Rectal smooth muscle tissue (tissue), 1 donor: ENCODE results near the gene MAGT1.

Source experiments
- H3K27ac ChIP-seq: one replicate; pipeline ENCODE4 v1.7.0; 2013; ENCODE audit warnings: low read depth, low read length, inconsistent platforms
- H3K27me3 ChIP-seq: one replicate; pipeline ENCODE4 v1.7.0; 2013; ENCODE audit warnings: low read length; ENCODE audit not compliant: control insufficient read depth, insufficient read depth
- H3K36me3 ChIP-seq: one replicate; pipeline ENCODE4 v1.7.0; 2013; ENCODE audit warnings: low read length; ENCODE audit not compliant: control insufficient read depth, insufficient read depth
- H3K4me1 ChIP-seq: one replicate; pipeline ENCODE4 v1.7.0; 2013; ENCODE audit warnings: low read length; ENCODE audit not compliant: control insufficient read depth, insufficient read depth
- H3K4me3 ChIP-seq: one replicate; pipeline ENCODE4 v1.7.0; 2013; ENCODE audit warnings: low read length
- H3K9ac ChIP-seq: one replicate; pipeline ENCODE4 v1.7.0; 2013; ENCODE audit warnings: low read length

Gene MAGT1

DNA sequence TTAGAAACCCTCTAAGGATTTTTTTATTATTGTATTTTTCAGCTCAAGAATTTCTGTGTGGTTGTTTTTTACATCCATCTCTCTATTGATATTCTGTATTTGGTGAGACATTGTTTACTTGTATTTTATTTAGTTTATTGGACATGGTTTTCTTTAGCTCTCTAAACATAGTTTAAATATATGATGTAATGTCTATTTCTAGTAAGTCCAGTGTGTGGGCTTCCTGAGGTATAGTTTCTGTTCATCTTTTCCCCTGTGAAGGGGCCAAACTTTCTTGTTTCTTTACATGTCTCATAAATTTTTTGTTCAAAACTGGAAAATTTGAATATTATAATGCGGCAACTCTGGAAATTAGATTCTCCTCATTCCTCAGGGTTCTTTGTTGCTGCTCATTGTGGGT, 81.0 kb downstream of the MAGT1 start:
- Histone ChIP-seq H3K36me3 (no peaks in the 10 kb centered on the region), H3K4me3 (no peak overlapping the region), H3K4me1 (no peaks in the 10 kb centered on the region), H3K27me3 (no peaks in the 10 kb centered on the region), H3K9ac (no peak overlapping the region), H3K27ac (no peak overlapping the region)

DNA sequence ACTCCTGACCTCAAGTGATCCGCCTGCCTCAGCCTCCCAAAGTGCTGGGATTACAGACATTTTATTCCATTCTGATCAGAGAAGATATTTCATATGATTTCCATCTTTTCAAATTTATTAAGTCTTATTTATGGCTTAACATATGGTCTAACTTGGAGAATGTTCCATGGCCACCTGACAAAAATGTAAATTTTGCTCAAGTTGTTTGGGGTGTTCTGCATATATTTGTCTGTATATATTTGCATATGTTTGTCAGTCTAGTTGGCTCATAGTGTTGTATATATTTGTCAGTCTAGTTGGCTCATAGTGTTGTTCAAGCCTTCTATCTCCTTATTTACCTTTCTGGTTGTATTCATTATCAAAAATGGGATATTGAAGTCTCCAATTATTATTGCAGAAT, 93.0 kb downstream of the MAGT1 start:
- H3K27me3 ChIP-seq: no peaks in the 10 kb centered on the region
- no peak overlapping the region for H3K4me3 ChIP-seq
- H3K4me1 ChIP-seq: no peaks in the 10 kb centered on the region
- H3K9ac ChIP-seq: no peak overlapping the region
- H3K36me3 ChIP-seq: no peaks in the 10 kb centered on the region
- H3K27ac ChIP-seq: no peak overlapping the region

DNA sequence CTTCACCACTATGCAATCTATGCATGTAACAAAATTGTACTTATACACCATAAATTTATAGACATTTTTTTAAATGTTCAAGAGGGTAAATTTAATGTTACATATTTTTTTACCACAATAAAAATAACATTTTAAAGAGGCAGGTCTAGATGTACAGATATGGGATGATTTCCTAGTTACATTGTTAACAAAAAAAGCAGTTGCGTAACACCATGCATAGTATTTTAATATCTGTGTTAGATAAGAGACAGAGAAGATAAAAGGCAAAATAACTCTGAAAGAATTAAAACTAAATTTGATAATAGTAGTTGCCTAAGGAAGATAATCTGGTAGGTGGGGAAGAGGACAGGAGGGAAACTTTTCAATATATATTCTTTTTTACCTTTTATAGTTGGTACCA, 100.1 kb downstream of the MAGT1 start:
- H3K27ac ChIP-seq: no peak overlapping the region
- no peaks in the 10 kb centered on the region for H3K4me1 ChIP-seq
- no peak overlapping the region for H3K9ac ChIP-seq
- no peaks in the 10 kb centered on the region for H3K27me3 ChIP-seq
- H3K4me3 ChIP-seq: no peak overlapping the region
- H3K36me3 ChIP-seq: no peaks in the 10 kb centered on the region

DNA sequence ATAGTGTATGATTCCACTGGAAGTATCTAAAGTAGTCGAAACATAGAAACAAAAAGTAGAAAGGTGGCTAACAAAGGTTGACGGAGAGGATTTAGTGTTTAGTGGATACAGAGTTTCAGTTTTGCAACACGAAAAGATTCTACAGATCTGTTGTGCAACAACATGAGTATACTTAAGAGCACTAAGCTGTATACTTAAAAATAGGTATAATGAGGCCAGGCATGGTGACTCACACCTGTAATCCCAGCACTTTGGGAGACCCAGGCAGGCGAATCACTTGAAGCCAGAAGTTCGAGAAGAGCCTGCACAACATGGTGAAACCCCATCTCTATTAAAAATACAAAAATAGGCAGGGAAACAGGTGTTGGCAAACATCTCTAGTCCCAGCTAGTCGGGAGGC, 101.3 kb downstream of the MAGT1 start:
- no peak overlapping the region for H3K9ac ChIP-seq
- no peak overlapping the region for H3K4me3 ChIP-seq
- no peaks in the 10 kb centered on the region for H3K4me1 ChIP-seq
- H3K27me3 ChIP-seq: no peaks in the 10 kb centered on the region
- H3K36me3 ChIP-seq: no peaks in the 10 kb centered on the region
- no peak overlapping the region for H3K27ac ChIP-seq

DNA sequence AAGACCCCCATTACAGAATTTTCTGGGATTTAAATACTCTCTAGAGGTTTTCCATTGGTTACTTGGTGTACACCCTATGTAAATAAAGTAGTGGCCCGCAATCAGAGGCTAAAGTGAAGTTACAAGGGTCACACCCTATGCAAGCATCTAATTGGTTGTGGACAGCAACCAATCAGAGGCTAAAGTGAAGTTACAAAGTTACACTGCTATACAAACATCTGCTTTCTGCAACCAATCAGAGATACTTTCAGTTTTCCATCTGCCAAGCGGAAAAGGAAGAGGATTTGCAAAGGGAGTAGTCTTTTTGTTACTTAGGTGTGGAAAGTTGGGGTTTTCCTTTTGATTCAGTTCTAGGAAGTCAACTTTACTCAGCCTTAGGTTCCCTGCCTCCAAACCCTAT, 107.2 kb downstream of the MAGT1 start:
- H3K27me3 ChIP-seq: no peaks in the 10 kb centered on the region
- peak overlapping the region; percentile 9 for H3K4me3 ChIP-seq
- no peak overlapping the region for H3K9ac ChIP-seq
- no peaks in the 10 kb centered on the region for H3K36me3 ChIP-seq
- no peaks in the 10 kb centered on the region for H3K4me1 ChIP-seq
- H3K27ac ChIP-seq: no peak overlapping the region

DNA sequence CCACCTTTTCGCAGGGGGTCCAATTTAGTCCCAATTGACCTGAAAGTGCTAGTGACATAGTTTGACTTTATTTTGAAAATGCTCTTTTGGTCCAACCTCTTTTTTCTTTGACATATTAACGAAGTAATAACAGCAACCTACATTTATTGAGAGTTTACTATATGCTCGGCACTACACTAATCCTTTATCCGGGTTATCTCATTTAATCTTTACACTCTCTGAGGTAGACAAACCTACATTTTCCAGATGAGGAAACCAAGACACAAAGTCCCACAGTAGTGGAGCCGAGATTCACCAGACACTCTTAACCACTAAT, 108.9 kb downstream of the MAGT1 start:
- no peaks in the 10 kb centered on the region for H3K36me3 ChIP-seq
- no peak overlapping the region for H3K9ac ChIP-seq
- peak overlapping the region; percentile 72 for H3K4me3 ChIP-seq
- H3K27ac ChIP-seq: peak overlapping the region; percentile 82
- H3K4me1 ChIP-seq: no peaks in the 10 kb centered on the region
- no peaks in the 10 kb centered on the region for H3K27me3 ChIP-seq

DNA sequence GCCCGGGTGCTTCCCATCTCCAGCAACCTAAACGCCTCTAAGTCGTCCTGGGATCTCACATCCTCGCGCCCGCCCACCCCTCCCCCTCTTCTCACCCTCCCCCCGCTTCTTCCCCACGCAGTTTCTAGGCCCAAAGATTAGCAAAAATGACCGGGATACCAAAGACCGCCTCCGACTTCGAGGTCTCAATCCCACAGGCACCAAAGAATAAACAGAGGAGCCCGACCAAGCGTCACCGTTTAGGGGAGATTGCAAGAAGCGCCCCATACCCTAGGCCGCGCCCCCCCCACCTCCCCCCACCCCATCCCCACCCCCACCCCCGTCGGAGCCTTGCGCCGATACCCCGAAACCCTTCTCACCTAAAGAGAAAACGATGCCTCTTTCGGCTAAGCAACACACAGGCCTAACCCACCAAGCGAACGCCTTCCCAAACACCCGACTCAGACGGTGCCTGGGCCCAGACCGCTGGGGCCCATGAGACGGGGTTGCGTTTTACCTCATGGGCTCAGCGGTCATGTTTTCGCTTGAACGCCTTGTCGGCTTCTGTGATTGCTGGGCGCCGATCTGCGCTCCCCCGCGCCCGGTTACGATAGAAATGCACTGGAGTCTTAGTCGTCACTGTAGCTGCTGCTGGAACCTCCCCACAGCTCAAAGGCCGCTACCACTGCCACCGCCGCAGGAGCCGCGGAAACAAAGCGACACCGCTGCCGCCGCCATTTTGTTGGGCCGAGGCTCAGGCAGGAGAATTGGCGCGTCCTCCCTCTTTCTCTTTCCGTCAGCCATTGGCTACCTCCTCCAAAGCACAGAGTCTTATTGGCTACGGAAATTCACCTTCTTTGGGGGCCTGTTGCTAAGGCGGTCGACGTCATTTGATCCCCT, 109.5 kb downstream of the MAGT1 start, which contains the start of gene ATRX:
ATRX (minus strand) TSS at position 731 of the 879 bp plus-strand sequence; CDS start at position 516, 215 bp downstream.
- peak within 1 kb of the TSS; percentile 82 for H3K27ac ChIP-seq
- H3K27me3 ChIP-seq: no peaks in the 10 kb centered on the region
- peak within 1 kb of the TSS; percentile 66 for H3K9ac ChIP-seq
- no peaks in the 10 kb centered on the region for H3K36me3 ChIP-seq
- no peaks in the 10 kb centered on the region for H3K4me1 ChIP-seq
- peak within 1 kb of the TSS; percentile 72 for H3K4me3 ChIP-seq

DNA sequence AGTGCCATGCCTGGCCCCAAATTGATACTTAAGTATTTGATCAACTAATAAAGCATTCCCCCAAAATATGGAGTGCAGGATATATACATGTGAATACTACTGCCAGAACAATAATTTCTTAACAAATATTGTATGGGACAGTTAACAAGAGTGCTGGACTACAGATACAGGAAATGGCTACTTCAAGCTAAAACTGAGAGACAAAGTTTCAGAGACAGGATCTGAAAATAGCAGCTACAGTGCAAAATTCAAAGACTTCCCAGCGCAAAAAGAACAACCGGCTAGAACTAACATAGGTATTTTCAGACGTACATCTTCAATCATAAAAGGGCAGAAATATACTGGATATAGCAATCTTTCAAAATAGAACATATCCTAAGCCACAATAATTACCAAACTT, 115.5 kb downstream of the MAGT1 start:
- Histone ChIP-seq H3K9ac (no peak overlapping the region), H3K4me3 (no peak overlapping the region), H3K4me1 (no peaks in the 10 kb centered on the region), H3K27me3 (no peaks in the 10 kb centered on the region), H3K36me3 (no peaks in the 10 kb centered on the region), H3K27ac (no peak overlapping the region)

DNA sequence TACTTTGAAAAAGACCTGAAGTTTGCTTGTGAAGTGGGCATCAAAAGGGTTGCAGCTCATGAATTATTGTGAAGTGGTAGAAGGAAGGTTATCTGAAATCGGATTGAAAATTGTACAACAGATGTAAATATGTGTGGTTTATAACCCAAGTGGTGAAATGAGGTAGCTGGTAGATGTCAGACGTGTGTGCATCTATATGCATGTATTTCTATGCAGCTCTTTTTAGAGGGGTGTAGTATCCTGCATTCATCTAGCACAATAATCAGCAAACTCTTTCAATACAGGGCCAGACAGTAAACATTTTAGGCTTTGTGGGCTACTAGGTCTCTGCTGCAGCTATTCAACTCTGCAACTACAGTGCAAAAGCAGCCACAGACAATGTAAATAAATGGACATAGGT, 118.6 kb downstream of the MAGT1 start:
- Histone ChIP-seq H3K4me3 (no peak overlapping the region), H3K4me1 (no peaks in the 10 kb centered on the region), H3K9ac (no peak overlapping the region), H3K27me3 (no peaks in the 10 kb centered on the region), H3K36me3 (no peaks in the 10 kb centered on the region), H3K27ac (no peak overlapping the region)
